SK-N-SH treated with all-trans-retinoic acid at 6 μM for 48 hours (cell line): ENCODE measurements around the gene WDR88.

Experiments used
- ATAC-seq: fragments of 200-7000 bp; cut with Tn5 transposase; 3 replicates; pipeline ENCODE4 v1.9.1; 2020; ENCODE audit warnings: mild to moderate bottlenecking, moderate library complexity
- ARNTL ChIP-seq: fragments of 450-650 bp; formaldehyde crosslinking; IDR thresholded peaks from 2 replicates; pipeline ENCODE4 v1.5.0; 2020; ENCODE audit warnings: low read depth, mild to moderate bottlenecking, moderate library complexity, borderline replicate concordance
- BACH2 ChIP-seq: fragments of 250-450 bp; sonication (Bioruptor Pico); IDR thresholded peaks from 2 replicates; pipeline ENCODE4 v1.9.0; 2021; ENCODE audit warnings: mild to moderate bottlenecking, borderline replicate concordance
- CREB5 ChIP-seq: fragments of 250-450 bp; sonication (Bioruptor Pico); IDR thresholded peaks from 2 replicates; pipeline ENCODE4 v1.5.1; 2020; ENCODE audit warnings: low read depth, mild to moderate bottlenecking, moderate library complexity
- CSDC2 ChIP-seq: fragments of 250-450 bp; sonication (Bioruptor Pico); IDR thresholded peaks from 2 replicates; pipeline ENCODE4 v1.5.0; 2020; ENCODE audit warnings: mild to moderate bottlenecking, moderate library complexity
- ESRRG ChIP-seq: fragments of 250-450 bp; sonication (Bioruptor Pico); IDR thresholded peaks from 2 replicates; pipeline ENCODE4 v1.6.1; 2021; ENCODE audit warnings: mild to moderate bottlenecking
- GLIS3 ChIP-seq: fragments of 250-450 bp; sonication (Bioruptor Pico); IDR thresholded peaks from 2 replicates; pipeline ENCODE4 v1.5.0; 2020; ENCODE audit warnings: mild to moderate bottlenecking, moderate library complexity
- ISL1 ChIP-seq: fragments of 250-450 bp; sonication (Bioruptor Pico); IDR thresholded peaks from 2 replicates; pipeline ENCODE4 v2.1.2; 2022; ENCODE audit warnings: mild to moderate bottlenecking, moderate library complexity
- OSR1 ChIP-seq: fragments of 250-450 bp; sonication (Bioruptor Pico); IDR thresholded peaks from 2 replicates; pipeline ENCODE4 v1.8.0; 2022; ENCODE audit warnings: moderate library complexity, mild to moderate bottlenecking, inconsistent platforms
- PPARA ChIP-seq: fragments of 250-450 bp; sonication (Bioruptor Pico); IDR thresholded peaks from 2 replicates; pipeline ENCODE4 v1.5.0; 2020; ENCODE audit warnings: mild to moderate bottlenecking, borderline replicate concordance
- RARB ChIP-seq: fragments of 250-450 bp; sonication (Bioruptor Pico); IDR thresholded peaks from 2 replicates; pipeline ENCODE4 v1.8.0; 2021; ENCODE audit warnings: mild to moderate bottlenecking, moderate library complexity
- SNAI2 ChIP-seq: fragments of 250-450 bp; sonication (Bioruptor Pico); IDR thresholded peaks from 2 replicates; pipeline ENCODE4 v1.5.0; 2020; ENCODE audit warnings: mild to moderate bottlenecking, moderate library complexity
- TCF4 ChIP-seq: fragments of 250-450 bp; sonication (Bioruptor Pico); IDR thresholded peaks from 2 replicates; pipeline ENCODE4 v1.8.0; 2021; ENCODE audit warnings: mild to moderate bottlenecking, moderate library complexity, borderline replicate concordance
- ZC3H10 ChIP-seq: fragments of 250-450 bp; sonication (Bioruptor Pico); IDR thresholded peaks from 2 replicates; pipeline ENCODE4 v1.5.1; 2021; ENCODE audit warnings: mild to moderate bottlenecking, moderate library complexity
- ZFP3 ChIP-seq: fragments of 250-450 bp; sonication (Bioruptor Pico); IDR thresholded peaks from 2 replicates; pipeline ENCODE4 v1.5.0; 2020; ENCODE audit warnings: mild to moderate bottlenecking, moderate library complexity
- ZFP30 ChIP-seq: fragments of 450-650 bp; formaldehyde crosslinking; IDR thresholded peaks from 2 replicates; pipeline ENCODE4 v1.5.0; 2022; ENCODE audit warnings: mild to moderate bottlenecking, moderate library complexity
- ZNF565 ChIP-seq: fragments of 450-650 bp; formaldehyde crosslinking; conservative IDR thresholded peaks from 2 replicates; pipeline ENCODE4 v1.5.0; 2020; ENCODE audit warnings: low read depth, mild to moderate bottlenecking, moderate library complexity
- ZNF70 ChIP-seq: fragments of 450-650 bp; formaldehyde crosslinking; IDR thresholded peaks from 2 replicates; pipeline ENCODE4 v1.5.0; 2020; ENCODE audit warnings: mild to moderate bottlenecking, moderate library complexity
- ZNF8 ChIP-seq: fragments of 450-650 bp; formaldehyde crosslinking; IDR thresholded peaks from 2 replicates; pipeline ENCODE4 v1.5.0; 2020; ENCODE audit warnings: mild to moderate bottlenecking, moderate library complexity
- TF ChIP-seq, protein P1 (sequence below): fragments of 250-450 bp; sonication (Bioruptor Pico); IDR thresholded peaks from 2 replicates; pipeline ENCODE4 v1.8.0; 2021; ENCODE audit warnings: low read depth, mild to moderate bottlenecking, moderate library complexity, borderline replicate concordance
- TF ChIP-seq, protein P2 (sequence below): fragments of 250-450 bp; sonication (Bioruptor Pico); IDR thresholded peaks from 2 replicates; pipeline ENCODE4 v1.5.0; 2020; ENCODE audit warnings: mild to moderate bottlenecking, moderate library complexity
- TF ChIP-seq, protein P3 (sequence below): fragments of 250-450 bp; sonication (Bioruptor Pico); IDR thresholded peaks from 2 replicates; pipeline ENCODE4 v1.8.0; 2020; ENCODE audit warnings: mild to moderate bottlenecking, moderate library complexity, borderline replicate concordance
- TF ChIP-seq, protein P4 (sequence below): fragments of 250-450 bp; sonication (Bioruptor Pico); IDR thresholded peaks from 2 replicates; pipeline ENCODE4 v1.5.1; 2021; ENCODE audit warnings: mild to moderate bottlenecking, moderate library complexity

The WDR88 gene

DNA sequence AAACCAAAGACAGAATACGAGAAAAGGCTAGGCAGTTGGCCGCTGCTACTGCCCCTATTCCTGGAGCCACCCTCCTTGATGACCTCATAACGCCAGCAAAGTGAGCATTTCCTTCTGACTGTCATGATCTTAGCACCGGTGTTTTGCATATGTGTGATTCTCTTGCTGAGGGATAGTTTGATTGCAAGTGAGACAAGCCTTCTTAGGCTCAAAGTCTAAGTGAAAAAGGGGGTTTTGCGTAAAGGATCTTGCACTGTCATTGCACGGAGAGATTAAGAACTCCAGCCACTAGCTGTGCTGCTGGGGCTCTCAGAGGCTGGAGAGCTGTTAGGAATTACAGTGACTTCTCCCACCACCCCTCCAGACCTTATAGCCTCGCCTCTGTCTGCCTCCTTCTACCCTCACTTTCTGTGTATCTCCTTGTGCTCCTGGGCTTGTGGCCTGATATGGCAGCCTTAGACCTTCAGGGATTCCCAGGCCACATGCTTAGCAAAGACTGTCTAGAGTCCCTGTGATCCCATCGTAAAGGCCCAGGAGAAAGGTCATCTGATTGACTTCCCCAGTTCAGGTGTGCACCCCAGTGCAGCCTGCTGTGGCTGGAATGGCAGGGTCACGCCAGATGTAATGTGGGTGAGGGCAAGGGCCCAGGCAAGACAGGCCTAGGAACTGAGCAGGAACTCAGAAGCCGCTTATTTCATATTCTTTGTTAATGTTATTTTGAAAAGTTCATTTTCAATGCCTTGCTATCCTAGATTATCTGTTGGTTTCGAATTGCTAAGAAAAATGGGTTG, 38.3 kb upstream of the WDR88 start:
- TF ChIP-seq ZNF565 (CRISPR knock-in tag) (no peak), ZFP3 (no peak), ARNTL (CRISPR knock-in tag) (no peak), PPARA (CRISPR knock-in tag) (no peak), BACH2 (no peak), RARB (CRISPR knock-in tag) (no peak), CSDC2 (no peak), TCF4 (CRISPR knock-in tag) (no peak), ZC3H10 (CRISPR knock-in tag) (no peak), ESRRG (no peak), ZNF70 (no peak), CREB5 (no peak), ZNF8 (no peak)
- TF ChIP-seq, protein P1, sequence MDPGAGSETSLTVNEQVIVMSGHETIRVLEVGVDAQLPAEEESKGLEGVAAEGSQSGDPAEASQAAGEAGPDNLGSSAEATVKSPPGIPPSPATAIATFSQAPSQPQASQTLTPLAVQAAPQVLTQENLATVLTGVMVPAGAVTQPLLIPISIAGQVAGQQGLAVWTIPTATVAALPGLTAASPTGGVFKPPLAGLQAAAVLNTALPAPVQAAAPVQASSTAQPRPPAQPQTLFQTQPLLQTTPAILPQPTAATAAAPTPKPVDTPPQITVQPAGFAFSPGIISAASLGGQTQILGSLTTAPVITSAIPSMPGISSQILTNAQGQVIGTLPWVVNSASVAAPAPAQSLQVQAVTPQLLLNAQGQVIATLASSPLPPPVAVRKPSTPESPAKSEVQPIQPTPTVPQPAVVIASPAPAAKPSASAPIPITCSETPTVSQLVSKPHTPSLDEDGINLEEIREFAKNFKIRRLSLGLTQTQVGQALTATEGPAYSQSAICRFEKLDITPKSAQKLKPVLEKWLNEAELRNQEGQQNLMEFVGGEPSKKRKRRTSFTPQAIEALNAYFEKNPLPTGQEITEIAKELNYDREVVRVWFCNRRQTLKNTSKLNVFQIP (CRISPR knock-in tag), result no peak
- TF ChIP-seq, protein P2, sequence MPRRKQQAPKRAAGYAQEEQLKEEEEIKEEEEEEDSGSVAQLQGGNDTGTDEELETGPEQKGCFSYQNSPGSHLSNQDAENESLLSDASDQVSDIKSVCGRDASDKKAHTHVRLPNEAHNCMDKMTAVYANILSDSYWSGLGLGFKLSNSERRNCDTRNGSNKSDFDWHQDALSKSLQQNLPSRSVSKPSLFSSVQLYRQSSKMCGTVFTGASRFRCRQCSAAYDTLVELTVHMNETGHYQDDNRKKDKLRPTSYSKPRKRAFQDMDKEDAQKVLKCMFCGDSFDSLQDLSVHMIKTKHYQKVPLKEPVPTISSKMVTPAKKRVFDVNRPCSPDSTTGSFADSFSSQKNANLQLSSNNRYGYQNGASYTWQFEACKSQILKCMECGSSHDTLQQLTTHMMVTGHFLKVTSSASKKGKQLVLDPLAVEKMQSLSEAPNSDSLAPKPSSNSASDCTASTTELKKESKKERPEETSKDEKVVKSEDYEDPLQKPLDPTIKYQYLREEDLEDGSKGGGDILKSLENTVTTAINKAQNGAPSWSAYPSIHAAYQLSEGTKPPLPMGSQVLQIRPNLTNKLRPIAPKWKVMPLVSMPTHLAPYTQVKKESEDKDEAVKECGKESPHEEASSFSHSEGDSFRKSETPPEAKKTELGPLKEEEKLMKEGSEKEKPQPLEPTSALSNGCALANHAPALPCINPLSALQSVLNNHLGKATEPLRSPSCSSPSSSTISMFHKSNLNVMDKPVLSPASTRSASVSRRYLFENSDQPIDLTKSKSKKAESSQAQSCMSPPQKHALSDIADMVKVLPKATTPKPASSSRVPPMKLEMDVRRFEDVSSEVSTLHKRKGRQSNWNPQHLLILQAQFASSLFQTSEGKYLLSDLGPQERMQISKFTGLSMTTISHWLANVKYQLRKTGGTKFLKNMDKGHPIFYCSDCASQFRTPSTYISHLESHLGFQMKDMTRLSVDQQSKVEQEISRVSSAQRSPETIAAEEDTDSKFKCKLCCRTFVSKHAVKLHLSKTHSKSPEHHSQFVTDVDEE, result no peak
- TF ChIP-seq, all 23 proteins: peak for 0
- no peak for ATAC-seq

GRCh38 chr19:33094436-33095067, 37.4 kb upstream of the WDR88 start:
- ATAC-seq, result no peak
- TF ChIP-seq ARNTL (CRISPR knock-in tag) (no peak), RARB (CRISPR knock-in tag) (no peak)
- TF ChIP-seq, protein P3, sequence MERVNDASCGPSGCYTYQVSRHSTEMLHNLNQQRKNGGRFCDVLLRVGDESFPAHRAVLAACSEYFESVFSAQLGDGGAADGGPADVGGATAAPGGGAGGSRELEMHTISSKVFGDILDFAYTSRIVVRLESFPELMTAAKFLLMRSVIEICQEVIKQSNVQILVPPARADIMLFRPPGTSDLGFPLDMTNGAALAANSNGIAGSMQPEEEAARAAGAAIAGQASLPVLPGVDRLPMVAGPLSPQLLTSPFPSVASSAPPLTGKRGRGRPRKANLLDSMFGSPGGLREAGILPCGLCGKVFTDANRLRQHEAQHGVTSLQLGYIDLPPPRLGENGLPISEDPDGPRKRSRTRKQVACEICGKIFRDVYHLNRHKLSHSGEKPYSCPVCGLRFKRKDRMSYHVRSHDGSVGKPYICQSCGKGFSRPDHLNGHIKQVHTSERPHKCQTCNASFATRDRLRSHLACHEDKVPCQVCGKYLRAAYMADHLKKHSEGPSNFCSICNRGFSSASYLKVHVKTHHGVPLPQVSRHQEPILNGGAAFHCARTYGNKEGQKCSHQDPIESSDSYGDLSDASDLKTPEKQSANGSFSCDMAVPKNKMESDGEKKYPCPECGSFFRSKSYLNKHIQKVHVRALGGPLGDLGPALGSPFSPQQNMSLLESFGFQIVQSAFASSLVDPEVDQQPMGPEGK (CRISPR knock-in tag), result no peak
- TF ChIP-seq, protein P4, sequence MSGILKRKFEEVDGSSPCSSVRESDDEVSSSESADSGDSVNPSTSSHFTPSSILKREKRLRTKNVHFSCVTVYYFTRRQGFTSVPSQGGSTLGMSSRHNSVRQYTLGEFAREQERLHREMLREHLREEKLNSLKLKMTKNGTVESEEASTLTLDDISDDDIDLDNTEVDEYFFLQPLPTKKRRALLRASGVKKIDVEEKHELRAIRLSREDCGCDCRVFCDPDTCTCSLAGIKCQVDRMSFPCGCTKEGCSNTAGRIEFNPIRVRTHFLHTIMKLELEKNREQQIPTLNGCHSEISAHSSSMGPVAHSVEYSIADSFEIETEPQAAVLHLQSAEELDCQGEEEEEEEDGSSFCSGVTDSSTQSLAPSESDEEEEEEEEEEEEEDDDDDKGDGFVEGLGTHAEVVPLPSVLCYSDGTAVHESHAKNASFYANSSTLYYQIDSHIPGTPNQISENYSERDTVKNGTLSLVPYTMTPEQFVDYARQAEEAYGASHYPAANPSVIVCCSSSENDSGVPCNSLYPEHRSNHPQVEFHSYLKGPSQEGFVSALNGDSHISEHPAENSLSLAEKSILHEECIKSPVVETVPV (CRISPR knock-in tag), result no peak

DNA sequence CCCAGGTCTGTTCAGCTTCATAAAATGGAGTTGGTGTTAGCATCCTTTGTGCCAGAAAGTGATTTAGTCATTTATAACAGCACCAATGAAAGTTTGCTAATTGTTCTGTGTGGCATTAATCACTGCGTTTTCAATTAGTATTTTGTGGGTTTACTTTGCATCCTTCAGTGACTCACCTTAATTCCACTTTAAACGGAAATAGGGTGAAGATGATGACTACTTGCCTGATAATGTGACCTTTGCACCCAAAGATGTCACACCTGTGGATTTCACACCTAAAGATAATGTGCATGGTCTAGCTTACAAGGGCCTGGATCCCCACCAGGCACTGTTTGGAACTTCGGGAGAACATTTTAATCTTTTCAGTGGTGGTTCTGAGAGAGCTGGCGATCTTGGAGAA, 35.9 kb upstream of the WDR88 start:
- ATAC-seq, result no peak
- no peak for TF ChIP-seq RARB (CRISPR knock-in tag)
- TF ChIP-seq PPARA (CRISPR knock-in tag), result no peak
- TF ChIP-seq ZFP3, result no peak
- no peak for TF ChIP-seq TCF4 (CRISPR knock-in tag)
- no peak for TF ChIP-seq OSR1 (CRISPR knock-in tag)
- TF ChIP-seq SNAI2, result no peak
- TF ChIP-seq, protein P3 (CRISPR knock-in tag), result no peak
- no peak for TF ChIP-seq ZFP30
- TF ChIP-seq ZNF70, result no peak
- no peak for TF ChIP-seq BACH2
- TF ChIP-seq ISL1 (CRISPR knock-in tag), result no peak
- no peak for TF ChIP-seq CSDC2
- TF ChIP-seq, protein P1 (CRISPR knock-in tag), result no peak
- TF ChIP-seq, protein P4 (CRISPR knock-in tag), result no peak
- no peak for TF ChIP-seq ESRRG
- no peak for TF ChIP-seq GLIS3 (CRISPR knock-in tag)
